H1 (cell line): ENCODE results near the gene AIMP1. TPM values are rescaled to one million over a fixed set of nuclear protein-coding genes. Genes with fewer than 3 reads are reported as not detected.

Experiments used
- CTCF ChIA-PET: fragments of 300-600 bp; sonication (Branson Sonifier 250); formaldehyde crosslinking; loops from one replicate; lab custom pipeline; 2021; ENCODE audit not compliant: partially characterized antibody; lab: Charles Lee
- POLR2A ChIA-PET: fragments of 300-600 bp; sonication (Branson Sonifier 250); formaldehyde crosslinking; loops from one replicate; lab custom pipeline; 2021; ENCODE audit warnings: inconsistent platforms; ENCODE audit not compliant: partially characterized antibody; lab: Charles Lee
- DNase-seq, 2 experiments: peaks; one replicate each; pipeline versions ENCODE4 v3.0.0 to v3.0.0-alpha.2; 2010 to 2022; ENCODE audit warnings: low spot score in 2 of 2, low read depth in 1 of 2, mixed read lengths in 1 of 2
- FAIRE-seq: peaks from 2 replicates; lab custom pipeline; 2011; peaks lifted over from hg19 to GRCh38; lab: Jason Lieb, UNC
- H2AFZ ChIP-seq: 2 replicates; pipeline ENCODE4 v1.8.1; 2012; ENCODE audit warnings: low read length, inconsistent platforms
- H2AK5ac ChIP-seq: 2 replicates; pipeline ENCODE4 v1.6.1; 2013; ENCODE audit warnings: low read depth, low read length
- H2BK120ac ChIP-seq: replicated peaks from 2 replicates; pipeline ENCODE3; 2013; ENCODE audit warnings: low read depth, low read length, inconsistent platforms
- H2BK12ac ChIP-seq: 2 replicates; pipeline ENCODE4 v1.6.1; 2013; ENCODE audit warnings: low read depth, low read length
- H2BK15ac ChIP-seq: 2 replicates; pipeline ENCODE4 v1.6.1; 2013; ENCODE audit warnings: low read length
- H2BK20ac ChIP-seq: 2 replicates; pipeline ENCODE4 v1.6.1; 2013; ENCODE audit warnings: low read length
- H2BK5ac ChIP-seq: 2 replicates; pipeline ENCODE4 v1.6.1; 2013; ENCODE audit warnings: low read depth, low read length
- H3K14ac ChIP-seq: 2 replicates; pipeline ENCODE4 v1.6.1; 2013; ENCODE audit warnings: inconsistent platforms; ENCODE audit not compliant: insufficient read length
- H3K18ac ChIP-seq: 2 replicates; pipeline ENCODE4 v1.6.1; 2013; ENCODE audit warnings: low read length; ENCODE audit errors: extremely low read depth
- H3K23ac ChIP-seq: 2 replicates; pipeline ENCODE4 v1.6.1; 2013; ENCODE audit warnings: inconsistent platforms; ENCODE audit not compliant: insufficient read length
- H3K23me2 ChIP-seq: 2 replicates; pipeline ENCODE4 v1.6.1; 2013; ENCODE audit warnings: low read depth, low read length
- H3K27ac ChIP-seq: 2 replicates; pipeline ENCODE4 v1.6.1; 2011; ENCODE audit warnings: low read depth, low read length, inconsistent platforms
- H3K27me3 ChIP-seq, 4 experiments: replicated peaks in 1 of 4; 1 replicate in 1 of 4; 2 replicates in 3 of 4; pipeline versions ENCODE4 v1.6.1 to v1.8.1; 2011 to 2013; ENCODE audit warnings: low read length in 3 of 4, mild to moderate bottlenecking in 3 of 4, inconsistent platforms in 2 of 4, mixed read lengths in 2 of 4, moderate library complexity in 1 of 4; ENCODE audit not compliant: control insufficient read depth in 3 of 4, insufficient read depth in 3 of 4; ENCODE audit errors: extremely low read depth in 1 of 4
- H3K36me3 ChIP-seq, 4 experiments: 2 replicates each; pipeline versions ENCODE4 v1.6.1 to v1.8.1; 2011 to 2013; ENCODE audit warnings: mild to moderate bottlenecking in 4 of 4, low read length in 3 of 4, moderate library complexity in 2 of 4, control low read depth in 1 of 4, inconsistent platforms in 1 of 4; ENCODE audit not compliant: insufficient read depth in 4 of 4, control insufficient read depth in 2 of 4
- H3K4ac ChIP-seq: replicated peaks from 2 replicates; pipeline ENCODE3; 2013; ENCODE audit warnings: low read length, low read depth, mixed read lengths, inconsistent platforms; ENCODE audit not compliant: insufficient read length
- H3K4me1 ChIP-seq, 4 experiments: replicated peaks in 1 of 4; 1 replicate in 1 of 4; 2 replicates in 3 of 4; pipeline versions ENCODE4 v1.6.1 to v1.8.1; 2011 to 2013; ENCODE audit warnings: low read length in 3 of 4, inconsistent platforms in 2 of 4, mixed read lengths in 1 of 4; ENCODE audit not compliant: insufficient read depth in 4 of 4, control insufficient read depth in 3 of 4
- H3K4me2 ChIP-seq, 2 experiments: 2 replicates each; pipeline versions ENCODE4 v1.6.1 to v1.8.1; 2011 to 2013; ENCODE audit warnings: low read depth in 2 of 2, low read length in 2 of 2, control low read depth in 1 of 2, inconsistent platforms in 1 of 2, mild to moderate bottlenecking in 1 of 2; ENCODE audit not compliant: insufficient read depth in 1 of 2
- H3K4me3 ChIP-seq, 4 experiments: fragments of 200-600, 300-600 bp in 1 of 4; sonication (generic), shearing (Covaris generic), sonication (Bioruptor Twin) in 1 of 4; 2 replicates each; pipeline versions ENCODE4 v1.5.1 to v1.8.1; 2011 to 2016; ENCODE audit warnings: low read length in 4 of 4, low read depth in 3 of 4, control low read depth in 2 of 4, inconsistent platforms in 2 of 4, mild to moderate bottlenecking in 2 of 4, mixed read lengths in 1 of 4, moderate library complexity in 1 of 4; ENCODE audit not compliant: insufficient read depth in 2 of 4; ENCODE audit errors: extremely low read depth in 1 of 4
- H3K56ac ChIP-seq: replicated peaks from 2 replicates; pipeline ENCODE3; 2013; ENCODE audit warnings: low read depth, mild to moderate bottlenecking, mixed read lengths, low read length, inconsistent platforms; ENCODE audit not compliant: insufficient read length
- H3K79me1 ChIP-seq: 2 replicates; pipeline ENCODE4 v1.6.1; 2013; ENCODE audit warnings: low read depth, low read length, control low read depth
- H3K79me2 ChIP-seq, 2 experiments: 2 replicates each; pipeline versions ENCODE4 v1.6.1 to v1.8.1; 2012 to 2013; ENCODE audit warnings: low read length in 2 of 2, mild to moderate bottlenecking in 2 of 2, inconsistent platforms in 1 of 2; ENCODE audit not compliant: insufficient read depth in 2 of 2, control insufficient read depth in 1 of 2
- H3K9ac ChIP-seq, 4 experiments: replicated peaks in 1 of 4; 1 replicate in 1 of 4; 2 replicates in 3 of 4; pipeline versions ENCODE4 v1.6.1 to v1.8.1; 2011 to 2013; ENCODE audit warnings: low read depth in 3 of 4, low read length in 3 of 4, control low read depth in 2 of 4, mild to moderate bottlenecking in 2 of 4, moderate library complexity in 2 of 4, inconsistent platforms in 1 of 4; ENCODE audit errors: extremely low read depth in 1 of 4
- H3K9me3 ChIP-seq, 2 experiments: 2 replicates each; pipeline versions ENCODE4 v1.6.1 to v1.8.1; 2012 to 2013; ENCODE audit warnings: mild to moderate bottlenecking in 2 of 2, moderate library complexity in 2 of 2, control low read depth in 1 of 2, inconsistent platforms in 1 of 2, low read depth in 1 of 2, low read length in 1 of 2, mixed read lengths in 1 of 2; ENCODE audit not compliant: insufficient read depth in 2 of 2
- H4K20me1 ChIP-seq, 2 experiments: replicated peaks in 1 of 2; 2 replicates each; pipeline versions ENCODE3 to v1.8.1; 2011 to 2013; ENCODE audit warnings: inconsistent platforms in 2 of 2, low read length in 2 of 2, mild to moderate bottlenecking in 1 of 2; ENCODE audit not compliant: insufficient read depth in 2 of 2, control insufficient read depth in 1 of 2
- H4K5ac ChIP-seq: 2 replicates; pipeline ENCODE4 v1.6.1; 2013; ENCODE audit warnings: low read length, low read depth, mixed read lengths, inconsistent platforms; ENCODE audit not compliant: insufficient read length
- H4K8ac ChIP-seq: 2 replicates; pipeline ENCODE4 v1.8.0; 2013; ENCODE audit warnings: mild to moderate bottlenecking, moderate library complexity, low read length, inconsistent platforms; ENCODE audit not compliant: insufficient read depth; ENCODE audit errors: extremely low read depth
- H4K91ac ChIP-seq: replicated peaks from 2 replicates; pipeline ENCODE3; 2013; ENCODE audit warnings: low read length, mixed read lengths, inconsistent platforms; ENCODE audit not compliant: insufficient read length
- PHF8 ChIP-seq: fragments of 200-600 bp; sonication (generic); conservative IDR thresholded peaks from 2 replicates; pipeline ENCODE4 v1.7.1; 2012; ENCODE audit warnings: low read depth, mild to moderate bottlenecking, inconsistent platforms, low read length, moderate library complexity
- POU5F1 ChIP-seq: IDR thresholded peaks from 2 replicates; pipeline ENCODE4 v1.6.1; 2011; ENCODE audit warnings: low read depth, mild to moderate bottlenecking, low read length, moderate library complexity
- SIX5 ChIP-seq: IDR thresholded peaks from 2 replicates; pipeline ENCODE4 v1.6.1; 2011; ENCODE audit warnings: mild to moderate bottlenecking, low read depth, low read length
- TEAD4 ChIP-seq: IDR thresholded peaks from 2 replicates; pipeline ENCODE4 v1.6.1; 2012; ENCODE audit warnings: low read depth, low read length, inconsistent platforms, mixed read lengths
- polyA plus RNA-seq, 7 experiments: library from polyadenylated mRNA; depleted of rRNA in 3 of 7; stranded (reverse) in 5 of 7; unstranded in 2 of 7; fragments of >200 nt in 5 of 7; fragments of 200-250 nt in 2 of 7; gene quantifications; 1 replicate in 5 of 7; 2 replicates in 1 of 7; 4 replicates in 1 of 7; pipeline versions ENCODE4 v1.2.1 to v1.2.3, GENCODE V29; 2011 to 2013; ENCODE audit warnings: missing spikeins in 2 of 7, mixed read lengths in 2 of 7
- total RNA-seq: library from RNA; stranded (reverse); fragmentation: NEBNext Ultra II Directional; extraction: Animal tissue kit (Norgen Biotek cat#: 25700); gene quantifications from 2 replicates; pipeline ENCODE4 v1.2.1, GENCODE V29; 2021

AIMP1 gene
- total and polyA plus RNA-seq, 2 of the 8 experiments (the other 6 are each of a cell fraction or from before 2014, with no cell fraction given) = 7.9 to 54.6 TPM

GRCh38 chr4:106370214-106370613, 53.9 kb downstream of the AIMP1 start (continued):
- no peak for TF ChIP-seq POU5F1

- Histone ChIP-seq H3K4ac (no peak overlapping the region), H3K9me3 (no peaks in the 10 kb centered on the region), H2BK15ac (no peak overlapping the region), H3K27ac (no peak overlapping the region), H3K23me2 (no peaks in the 10 kb centered on the region), H2BK12ac (no peak overlapping the region), H3K56ac (no peak overlapping the region), H3K4me3 (no peak overlapping the region), H2AK5ac (no peak overlapping the region), H3K18ac (no peak overlapping the region), H2AFZ (peak overlapping the region; percentile 89; the same call in 1 of the 2 replicates), H3K27me3 (no peaks in the 10 kb centered on the region), H3K36me3 (no peaks in the 10 kb centered on the region), H3K14ac (no peak overlapping the region)
- FAIRE-seq = no peak
- POLR2A ChIA-PET = no interaction called here
- TF ChIP-seq PHF8 = no peak
- TF ChIP-seq SIX5 = no peak
- no peak for TF ChIP-seq TEAD4
- TF ChIP-seq, all 59 proteins: peak for 0
- no peak for DNase-seq
- H3K9ac ChIP-seq = no peak overlapping the region
- H3K79me1 ChIP-seq = no peaks in the 10 kb centered on the region
- no peak overlapping the region for H4K5ac ChIP-seq
- H4K8ac ChIP-seq = no peak overlapping the region
- H3K23ac ChIP-seq = no peak overlapping the region
- H3K79me2 ChIP-seq = no peaks in the 10 kb centered on the region
- CTCF ChIA-PET = interaction anchor here (0.6 to 4.5 kb wide), 14 partner anchors 11 to 438 kb away, joined by 3 to 36 read pairs (median 4); no protein-coding TSS in a partner anchor
- no peak overlapping the region for H3K4me2 ChIP-seq
- no peak overlapping the region for H2BK120ac ChIP-seq
- H2BK5ac ChIP-seq = no peak overlapping the region
- H4K20me1 ChIP-seq = no peaks in the 10 kb centered on the region
- H3K4me1 ChIP-seq = no peaks in the 10 kb centered on the region
- no peak overlapping the region for H4K91ac ChIP-seq
- H2BK20ac ChIP-seq = no peak overlapping the region
Observed at GRCh38 chr4:106371161-106371560, 54.8 kb downstream of the AIMP1 start.
